HG03025 (cell line): Measurements from ENCODE around the gene CCL28.
"Not testable (repeated sequence)": the region's sequence is repeated elsewhere in the genome, so short reads cannot be mapped to it uniquely, and the experiment has no call there.

Source experiments
- ATAC-seq: cut with Tn5 transposase; IDR thresholded peaks from one replicate; pipeline ENCODE4 v1.9.1; 2021; ENCODE audit warnings: mild to moderate bottlenecking, moderate library complexity; ENCODE audit not compliant: unreplicated experiment, low FRiP score

Gene CCL28

GRCh38 chr5:43411495-43411894, 696 bp downstream of the CCL28 start:
- ATAC-seq = no peak

- ATAC-seq = no peak
Observed at GRCh38 chr5:43410414-43410813, 1.8 kb downstream of the CCL28 start.

GRCh38 chr5:43409809-43410271, 2.4 kb downstream of the CCL28 start:
- ATAC-seq = no peak

GRCh38 chr5:43402524-43403066, 9.6 kb downstream of the CCL28 start:
- not testable (repeated sequence) for ATAC-seq

- no peak for ATAC-seq
Observed at GRCh38 chr5:43401827-43402226, 10.4 kb downstream of the CCL28 start.

DNA sequence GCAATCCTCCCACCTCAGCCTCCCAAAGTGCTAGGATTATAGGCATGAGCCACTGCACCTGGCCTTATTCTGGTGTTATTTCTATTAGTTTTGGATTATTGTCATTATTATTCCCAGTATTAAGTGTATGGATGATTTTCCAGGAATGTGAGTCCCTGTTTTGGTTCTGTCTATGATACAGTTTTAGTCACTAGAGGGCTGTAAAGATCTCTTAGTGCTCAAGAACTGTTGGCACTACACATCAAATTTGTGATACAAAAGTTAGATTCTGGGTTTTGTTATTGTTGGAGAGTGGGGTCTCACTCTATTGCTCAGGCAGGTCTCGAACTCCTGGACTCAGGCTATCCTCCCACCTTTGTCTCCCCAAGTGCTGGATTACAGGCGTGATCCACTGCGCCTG, 12.1 kb downstream of the CCL28 start:
- ATAC-seq = no peak

- peak; percentile 86 for ATAC-seq
Observed at GRCh38 chr5:43396762-43397304, 15.4 kb downstream of the CCL28 start.

DNA sequence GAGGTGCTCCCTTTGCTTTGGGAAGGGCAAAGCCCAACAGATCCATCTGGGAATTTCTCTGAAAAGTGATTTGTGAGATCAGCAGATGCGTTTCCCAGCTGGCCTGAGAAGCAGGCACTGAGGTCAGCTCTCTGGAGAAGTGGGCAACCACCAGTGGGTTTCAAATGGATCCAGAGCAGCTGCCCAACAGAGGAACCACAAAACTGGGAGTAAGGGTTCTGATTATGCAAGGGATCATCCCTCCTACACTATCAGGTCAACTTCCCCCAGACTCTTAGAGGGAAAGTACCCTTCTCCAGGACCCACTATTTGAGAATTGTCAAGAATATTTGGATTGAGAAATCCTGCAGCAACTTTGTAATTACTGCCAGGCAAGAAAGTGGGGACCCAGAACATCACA, 21.7 kb downstream of the CCL28 start:
- ATAC-seq = no peak

GRCh38 chr5:43389679-43390329, 22.4 kb downstream of the CCL28 start:
- ATAC-seq = peak; percentile 81

GRCh38 chr5:43386960-43387362, 25.2 kb downstream of the CCL28 start:
- ATAC-seq = no peak

GRCh38 chr5:43376496-43377140, 35.6 kb downstream of the CCL28 start:
- ATAC-seq = no peak

GRCh38 chr5:43371821-43372220, 40.4 kb downstream of the CCL28 start:
- no peak for ATAC-seq

DNA sequence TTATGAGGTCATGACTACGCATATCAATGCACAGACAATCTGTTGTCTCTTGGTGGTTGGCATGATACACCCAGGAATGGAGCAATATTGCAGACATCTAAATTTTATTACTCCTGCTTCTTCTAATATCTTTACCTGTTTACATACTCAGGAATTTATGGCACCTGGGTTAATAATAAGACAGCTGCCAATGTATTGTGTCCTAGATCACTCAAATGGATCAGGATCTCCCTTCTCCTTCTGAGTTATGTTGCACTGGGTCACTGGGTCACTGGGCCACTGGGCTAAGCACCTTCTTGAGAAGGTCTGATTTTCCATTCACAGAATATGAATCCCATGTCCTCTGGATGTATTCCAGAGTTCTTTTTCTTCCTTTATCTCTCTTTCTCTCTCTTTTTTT, 41.8 kb downstream of the CCL28 start:
- no peak for ATAC-seq

DNA sequence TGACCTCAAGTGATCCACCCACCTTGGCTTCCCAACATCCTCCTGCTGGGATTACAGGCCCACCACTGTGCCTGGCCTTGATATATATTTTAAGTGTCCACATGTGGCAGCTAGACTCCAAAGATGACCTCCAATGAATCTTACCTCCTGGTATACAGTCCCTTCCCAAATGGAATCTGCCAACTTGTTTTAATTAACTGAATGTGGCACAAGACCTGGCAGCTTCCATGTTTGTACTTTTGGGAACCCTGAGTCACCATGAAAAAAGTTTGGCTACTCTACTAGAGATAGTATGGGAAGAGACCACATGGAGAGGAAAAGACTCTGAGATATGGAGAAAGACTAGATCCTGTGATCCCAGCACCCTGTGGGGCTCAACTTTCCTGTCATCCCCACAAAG, 42.5 kb downstream of the CCL28 start:
- ATAC-seq = no peak

GRCh38 chr5:43367909-43368669, 44.1 kb downstream of the CCL28 start:
- no peak for ATAC-seq

GRCh38 chr5:43367453-43367852, 44.7 kb downstream of the CCL28 start:
- no peak for ATAC-seq

- ATAC-seq = not testable (repeated sequence)
Observed at GRCh38 chr5:43366680-43367246, 45.4 kb downstream of the CCL28 start.

DNA sequence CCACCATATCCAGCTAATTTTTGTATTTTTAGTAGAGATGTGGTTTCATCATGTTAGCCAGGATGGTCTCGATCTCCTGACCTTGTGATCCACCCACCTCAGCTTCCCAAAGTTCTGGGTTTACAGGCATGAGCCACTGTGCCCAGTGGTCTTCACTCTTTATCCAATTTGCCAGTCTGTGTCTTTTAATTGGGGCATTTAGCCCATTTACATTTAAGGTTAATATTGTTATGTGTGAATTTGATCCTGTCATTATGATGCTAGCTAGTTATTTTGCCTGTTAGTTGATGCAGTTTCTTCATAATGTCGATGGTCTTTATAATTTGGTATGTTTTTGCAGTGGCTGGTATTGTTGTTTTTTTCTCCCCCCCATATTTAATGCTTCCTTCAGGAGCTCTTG, 47.0 kb downstream of the CCL28 start:
- not testable (repeated sequence) for ATAC-seq

- no peak for ATAC-seq
Observed at GRCh38 chr5:43363445-43364152, 48.6 kb downstream of the CCL28 start.
